ENCODE results near the gene FBN3.

The FBN3 gene

GRCh38 chr19:8148410-8149260, 757 bp downstream of the FBN3 start:
- in situ Hi-C loops (cut with HindIII; ENCODE audit: low sequenced_read_pairs) = no loop called here

GRCh38 chr19:8148088-8148409, 1.3 kb downstream of the FBN3 start:
- in situ Hi-C loops (cut with HindIII; ENCODE audit: low sequenced_read_pairs) = no loop called here

GRCh38 chr19:8147582-8147978, 1.8 kb downstream of the FBN3 start:
- in situ Hi-C loops (cut with HindIII; ENCODE audit: low sequenced_read_pairs) = no loop called here

GRCh38 chr19:8146877-8147581, 2.4 kb downstream of the FBN3 start:
- in situ Hi-C loops (cut with HindIII; ENCODE audit: low sequenced_read_pairs) = no loop called here

GRCh38 chr19:8144273-8144995, 5.0 kb downstream of the FBN3 start:
- in situ Hi-C loops (cut with HindIII; ENCODE audit: low sequenced_read_pairs) = no loop called here

- in situ Hi-C loops (cut with HindIII; ENCODE audit: low sequenced_read_pairs) = no loop called here
Measured at GRCh38 chr19:8143041-8143440, 6.4 kb downstream of the FBN3 start.

GRCh38 chr19:8142513-8142900, 6.9 kb downstream of the FBN3 start:
- in situ Hi-C loops (cut with HindIII; ENCODE audit: low sequenced_read_pairs) = no loop called here

- in situ Hi-C loops (cut with HindIII; ENCODE audit: low sequenced_read_pairs) = no loop called here
Measured at GRCh38 chr19:8141726-8142512, 7.5 kb downstream of the FBN3 start.

- in situ Hi-C loops (cut with HindIII; ENCODE audit: low sequenced_read_pairs) = no loop called here
Measured at GRCh38 chr19:8138201-8138600, 11.2 kb downstream of the FBN3 start.

GRCh38 chr19:8137425-8137824, 12.0 kb downstream of the FBN3 start:
- in situ Hi-C loops (cut with HindIII; ENCODE audit: low sequenced_read_pairs) = no loop called here

GRCh38 chr19:8135946-8136618, 13.3 kb downstream of the FBN3 start:
- in situ Hi-C loops (cut with HindIII; ENCODE audit: low sequenced_read_pairs) = no loop called here

GRCh38 chr19:8132858-8133458, 16.4 kb downstream of the FBN3 start:
- in situ Hi-C loops (cut with HindIII; ENCODE audit: low sequenced_read_pairs) = no loop called here

- in situ Hi-C loops (cut with HindIII; ENCODE audit: low sequenced_read_pairs) = no loop called here
Measured at GRCh38 chr19:8131517-8131916, 17.9 kb downstream of the FBN3 start.

GRCh38 chr19:8129061-8129618, 20.3 kb downstream of the FBN3 start:
- in situ Hi-C loops (cut with HindIII; ENCODE audit: low sequenced_read_pairs) = no loop called here

GRCh38 chr19:8128551-8128950, 20.8 kb downstream of the FBN3 start:
- in situ Hi-C loops (cut with HindIII; ENCODE audit: low sequenced_read_pairs) = no loop called here

GRCh38 chr19:8127311-8127710, 22.1 kb downstream of the FBN3 start:
- in situ Hi-C loops (cut with HindIII; ENCODE audit: low sequenced_read_pairs) = no loop called here

- in situ Hi-C loops (cut with HindIII; ENCODE audit: low sequenced_read_pairs) = no loop called here
Measured at GRCh38 chr19:8126511-8126910, 22.9 kb downstream of the FBN3 start.

- in situ Hi-C loops (cut with HindIII; ENCODE audit: low sequenced_read_pairs) = no loop called here
Measured at GRCh38 chr19:8126008-8126407, 23.4 kb downstream of the FBN3 start.

GRCh38 chr19:8123683-8124082, 25.7 kb downstream of the FBN3 start:
- in situ Hi-C loops (cut with HindIII; ENCODE audit: low sequenced_read_pairs) = no loop called here
